ENCODE results near the gene TTLL8. TPM values are rescaled to one million over a fixed set of nuclear protein-coding genes. Genes with fewer than 3 reads are reported as not detected.

TTLL8 gene
- total and polyA plus RNA-seq, 2 of the 8 experiments (the other 6 are each of a cell fraction or from before 2014, with no cell fraction given): not detected

- Histone ChIP-seq H3K23me2 (ENCODE audit: low read depth, low read length) (no peaks in the 10 kb centered on the region), H4K91ac (replicated peaks; ENCODE audit: insufficient read length, low read length) (no peak overlapping the region), H3K79me2 (ENCODE audit: control insufficient read depth in 1 of 2, insufficient read depth in 2 of 2, low read length in 2 of 2) (no peaks in the 10 kb centered on the region), H3K4me2 (ENCODE audit: insufficient read depth in 1 of 2, low read depth in 2 of 2, low read length in 2 of 2) (no peak overlapping the region), H3K36me3 (ENCODE audit: control insufficient read depth in 2 of 4, insufficient read depth in 4 of 4, low read length in 3 of 4) (no peaks in the 10 kb centered on the region), H3K9ac (replicated peaks in 1 of 4; ENCODE audit: extremely low read depth in 1 of 4, low read depth in 3 of 4, low read length in 3 of 4) (no peak overlapping the region), H3K4me1 (replicated peaks in 1 of 4; ENCODE audit: control insufficient read depth in 3 of 4, insufficient read depth in 4 of 4, low read length in 3 of 4) (no peaks in the 10 kb centered on the region; a peak in 1 of 7 replicates), H3K4ac (replicated peaks; ENCODE audit: insufficient read length, low read depth, low read length) (no peak overlapping the region), H4K20me1 (replicated peaks in 1 of 2; ENCODE audit: control insufficient read depth in 1 of 2, insufficient read depth in 2 of 2, low read length in 2 of 2) (no peaks in the 10 kb centered on the region), H2AK5ac (ENCODE audit: low read depth, low read length) (no peak overlapping the region), H3K9me3 (ENCODE audit: insufficient read depth in 2 of 2, low read depth in 1 of 2, low read length in 1 of 2) (no peaks in the 10 kb centered on the region), H2BK15ac (ENCODE audit: low read length) (no peak overlapping the region), H3K4me3 (ENCODE audit: extremely low read depth in 1 of 4, insufficient read depth in 2 of 4, low read depth in 3 of 4, low read length in 4 of 4) (no peak overlapping the region), H2BK12ac (ENCODE audit: low read depth, low read length) (no peak overlapping the region), H3K56ac (replicated peaks; ENCODE audit: insufficient read length, low read depth, low read length) (no peak overlapping the region), H3K79me1 (ENCODE audit: low read depth, low read length) (no peaks in the 10 kb centered on the region), H2BK5ac (ENCODE audit: low read depth, low read length) (no peak overlapping the region), H2BK20ac (ENCODE audit: low read length) (no peak overlapping the region), H4K5ac (ENCODE audit: insufficient read length, low read depth, low read length) (no peak overlapping the region), H3K27ac (ENCODE audit: low read depth, low read length) (no peak overlapping the region), H3K27me3 (replicated peaks in 1 of 4; ENCODE audit: control insufficient read depth in 3 of 4, extremely low read depth in 1 of 4, insufficient read depth in 3 of 4, low read length in 3 of 4) (no peaks in the 10 kb centered on the region), H2BK120ac (replicated peaks; ENCODE audit: low read depth, low read length) (no peak overlapping the region), H4K8ac (ENCODE audit: extremely low read depth, insufficient read depth, low read length) (peak overlapping the region; percentile 15; the same call in 1 of the 2 replicates), H3K23ac (ENCODE audit: insufficient read length) (no peak overlapping the region), H2AFZ (ENCODE audit: low read length) (no peak overlapping the region), H3K18ac (ENCODE audit: extremely low read depth, low read length) (no peak overlapping the region), H3K14ac (ENCODE audit: insufficient read length) (no peak overlapping the region)
- TF ChIP-seq RBBP5 (IDR thresholded peaks at IDR 0.05; ENCODE audit: borderline replicate concordance, low read depth, low read length) (no peak), EZH2 (IDR thresholded peaks at IDR 0.05; ENCODE audit: low read depth, low read length, severe bottlenecking) (no peak), RFX5 (IDR thresholded peaks at IDR 0.05; ENCODE audit: borderline replicate concordance, low read depth, low read length) (peak; percentile 62; the same call in 1 of the 2 replicates), KDM4A (IDR thresholded peaks at IDR 0.05; ENCODE audit: low read depth, low read length, severe bottlenecking) (no peak)
- TF ChIP-seq, protein P1, sequence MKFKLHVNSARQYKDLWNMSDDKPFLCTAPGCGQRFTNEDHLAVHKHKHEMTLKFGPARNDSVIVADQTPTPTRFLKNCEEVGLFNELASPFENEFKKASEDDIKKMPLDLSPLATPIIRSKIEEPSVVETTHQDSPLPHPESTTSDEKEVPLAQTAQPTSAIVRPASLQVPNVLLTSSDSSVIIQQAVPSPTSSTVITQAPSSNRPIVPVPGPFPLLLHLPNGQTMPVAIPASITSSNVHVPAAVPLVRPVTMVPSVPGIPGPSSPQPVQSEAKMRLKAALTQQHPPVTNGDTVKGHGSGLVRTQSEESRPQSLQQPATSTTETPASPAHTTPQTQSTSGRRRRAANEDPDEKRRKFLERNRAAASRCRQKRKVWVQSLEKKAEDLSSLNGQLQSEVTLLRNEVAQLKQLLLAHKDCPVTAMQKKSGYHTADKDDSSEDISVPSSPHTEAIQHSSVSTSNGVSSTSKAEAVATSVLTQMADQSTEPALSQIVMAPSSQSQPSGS (IDR thresholded peaks at IDR 0.05; ENCODE audit: low read length): no peak
- 91% methylated on average over 32 of the region's 32 CpGs; no CpG with 5 or more reads in 1 of the 2 experiments for WGBS, 2 experiments (ENCODE audit: extremely low coverage in 1 of 2, insufficient coverage in 1 of 2, insufficient read length in 1 of 2, insufficient replicate concordance in 2 of 2, low coverage in 1 of 2, low lambda C conversion rate in 2 of 2, missing lambda C conversion rate in 1 of 2)
- ChIA-PET CTCF (ENCODE audit: partially characterized antibody) (interaction anchor here (0.5 to 2.3 kb wide), 11 partner anchors 10 to 427 kb away, joined by 3 to 9 read pairs (median 4); partner anchors contain the start of gene MLC1), POLR2A (ENCODE audit: partially characterized antibody) (interaction anchor here (1.1 to 1.3 kb wide), 2 partner anchors 11 to 16 kb away, joined by 3 to 5 read pairs; partner anchors contain the start of gene MLC1)
- no peak for DNase-seq (ENCODE audit: low read depth in 1 of 2, low spot score in 2 of 2)
- no peak for FAIRE-seq
These were observed 16.7 kb upstream of the TTLL8 start for GRCh38 chr22:50074551-50075530.

Measured in H1 (cell line).